H1 (cell line): ENCODE data around the gene TBX4. TPM values are rescaled to one million over a fixed set of nuclear protein-coding genes. Genes with fewer than 3 reads are reported as not detected.

ENCODE experiments used
- CTCF ChIA-PET: fragments of 300-600 bp; sonication (Branson Sonifier 250); formaldehyde crosslinking; loops from one replicate; lab custom pipeline; 2021; ENCODE audit not compliant: partially characterized antibody; lab: Charles Lee
- POLR2A ChIA-PET: fragments of 300-600 bp; sonication (Branson Sonifier 250); formaldehyde crosslinking; loops from one replicate; lab custom pipeline; 2021; ENCODE audit warnings: inconsistent platforms; ENCODE audit not compliant: partially characterized antibody; lab: Charles Lee
- DNase-seq, 2 experiments: peaks; one replicate each; pipeline versions ENCODE4 v3.0.0 to v3.0.0-alpha.2; 2010 to 2022; ENCODE audit warnings: low spot score in 2 of 2, low read depth in 1 of 2, mixed read lengths in 1 of 2
- FAIRE-seq: peaks from 2 replicates; lab custom pipeline; 2011; peaks lifted over from hg19 to GRCh38; lab: Jason Lieb, UNC
- H2AFZ ChIP-seq: 2 replicates; pipeline ENCODE4 v1.8.1; 2012; ENCODE audit warnings: low read length, inconsistent platforms
- H2AK5ac ChIP-seq: 2 replicates; pipeline ENCODE4 v1.6.1; 2013; ENCODE audit warnings: low read depth, low read length
- H2BK120ac ChIP-seq: replicated peaks from 2 replicates; pipeline ENCODE3; 2013; ENCODE audit warnings: low read depth, low read length, inconsistent platforms
- H2BK12ac ChIP-seq: 2 replicates; pipeline ENCODE4 v1.6.1; 2013; ENCODE audit warnings: low read depth, low read length
- H2BK15ac ChIP-seq: 2 replicates; pipeline ENCODE4 v1.6.1; 2013; ENCODE audit warnings: low read length
- H2BK20ac ChIP-seq: 2 replicates; pipeline ENCODE4 v1.6.1; 2013; ENCODE audit warnings: low read length
- H2BK5ac ChIP-seq: 2 replicates; pipeline ENCODE4 v1.6.1; 2013; ENCODE audit warnings: low read depth, low read length
- H3K14ac ChIP-seq: 2 replicates; pipeline ENCODE4 v1.6.1; 2013; ENCODE audit warnings: inconsistent platforms; ENCODE audit not compliant: insufficient read length
- H3K18ac ChIP-seq: 2 replicates; pipeline ENCODE4 v1.6.1; 2013; ENCODE audit warnings: low read length; ENCODE audit errors: extremely low read depth
- H3K23ac ChIP-seq: 2 replicates; pipeline ENCODE4 v1.6.1; 2013; ENCODE audit warnings: inconsistent platforms; ENCODE audit not compliant: insufficient read length
- H3K23me2 ChIP-seq: 2 replicates; pipeline ENCODE4 v1.6.1; 2013; ENCODE audit warnings: low read depth, low read length
- H3K27ac ChIP-seq: 2 replicates; pipeline ENCODE4 v1.6.1; 2011; ENCODE audit warnings: low read depth, low read length, inconsistent platforms
- H3K27me3 ChIP-seq, 4 experiments: replicated peaks in 1 of 4; 1 replicate in 1 of 4; 2 replicates in 3 of 4; pipeline versions ENCODE4 v1.6.1 to v1.8.1; 2011 to 2013; ENCODE audit warnings: low read length in 3 of 4, mild to moderate bottlenecking in 3 of 4, inconsistent platforms in 2 of 4, mixed read lengths in 2 of 4, moderate library complexity in 1 of 4; ENCODE audit not compliant: control insufficient read depth in 3 of 4, insufficient read depth in 3 of 4; ENCODE audit errors: extremely low read depth in 1 of 4
- H3K36me3 ChIP-seq, 4 experiments: 2 replicates each; pipeline versions ENCODE4 v1.6.1 to v1.8.1; 2011 to 2013; ENCODE audit warnings: mild to moderate bottlenecking in 4 of 4, low read length in 3 of 4, moderate library complexity in 2 of 4, control low read depth in 1 of 4, inconsistent platforms in 1 of 4; ENCODE audit not compliant: insufficient read depth in 4 of 4, control insufficient read depth in 2 of 4
- H3K4ac ChIP-seq: replicated peaks from 2 replicates; pipeline ENCODE3; 2013; ENCODE audit warnings: low read length, low read depth, mixed read lengths, inconsistent platforms; ENCODE audit not compliant: insufficient read length
- H3K4me1 ChIP-seq, 4 experiments: replicated peaks in 1 of 4; 1 replicate in 1 of 4; 2 replicates in 3 of 4; pipeline versions ENCODE4 v1.6.1 to v1.8.1; 2011 to 2013; ENCODE audit warnings: low read length in 3 of 4, inconsistent platforms in 2 of 4, mixed read lengths in 1 of 4; ENCODE audit not compliant: insufficient read depth in 4 of 4, control insufficient read depth in 3 of 4
- H3K4me2 ChIP-seq, 2 experiments: 2 replicates each; pipeline versions ENCODE4 v1.6.1 to v1.8.1; 2011 to 2013; ENCODE audit warnings: low read depth in 2 of 2, low read length in 2 of 2, control low read depth in 1 of 2, inconsistent platforms in 1 of 2, mild to moderate bottlenecking in 1 of 2; ENCODE audit not compliant: insufficient read depth in 1 of 2
- H3K4me3 ChIP-seq, 4 experiments: fragments of 200-600, 300-600 bp in 1 of 4; sonication (generic), shearing (Covaris generic), sonication (Bioruptor Twin) in 1 of 4; 2 replicates each; pipeline versions ENCODE4 v1.5.1 to v1.8.1; 2011 to 2016; ENCODE audit warnings: low read length in 4 of 4, low read depth in 3 of 4, control low read depth in 2 of 4, inconsistent platforms in 2 of 4, mild to moderate bottlenecking in 2 of 4, mixed read lengths in 1 of 4, moderate library complexity in 1 of 4; ENCODE audit not compliant: insufficient read depth in 2 of 4; ENCODE audit errors: extremely low read depth in 1 of 4
- H3K56ac ChIP-seq: replicated peaks from 2 replicates; pipeline ENCODE3; 2013; ENCODE audit warnings: low read depth, mild to moderate bottlenecking, mixed read lengths, low read length, inconsistent platforms; ENCODE audit not compliant: insufficient read length
- H3K79me1 ChIP-seq: 2 replicates; pipeline ENCODE4 v1.6.1; 2013; ENCODE audit warnings: low read depth, low read length, control low read depth
- H3K79me2 ChIP-seq, 2 experiments: 2 replicates each; pipeline versions ENCODE4 v1.6.1 to v1.8.1; 2012 to 2013; ENCODE audit warnings: low read length in 2 of 2, mild to moderate bottlenecking in 2 of 2, inconsistent platforms in 1 of 2; ENCODE audit not compliant: insufficient read depth in 2 of 2, control insufficient read depth in 1 of 2
- H3K9ac ChIP-seq, 4 experiments: replicated peaks in 1 of 4; 1 replicate in 1 of 4; 2 replicates in 3 of 4; pipeline versions ENCODE4 v1.6.1 to v1.8.1; 2011 to 2013; ENCODE audit warnings: low read depth in 3 of 4, low read length in 3 of 4, control low read depth in 2 of 4, mild to moderate bottlenecking in 2 of 4, moderate library complexity in 2 of 4, inconsistent platforms in 1 of 4; ENCODE audit errors: extremely low read depth in 1 of 4
- H3K9me3 ChIP-seq, 2 experiments: 2 replicates each; pipeline versions ENCODE4 v1.6.1 to v1.8.1; 2012 to 2013; ENCODE audit warnings: mild to moderate bottlenecking in 2 of 2, moderate library complexity in 2 of 2, control low read depth in 1 of 2, inconsistent platforms in 1 of 2, low read depth in 1 of 2, low read length in 1 of 2, mixed read lengths in 1 of 2; ENCODE audit not compliant: insufficient read depth in 2 of 2
- H4K20me1 ChIP-seq, 2 experiments: replicated peaks in 1 of 2; 2 replicates each; pipeline versions ENCODE3 to v1.8.1; 2011 to 2013; ENCODE audit warnings: inconsistent platforms in 2 of 2, low read length in 2 of 2, mild to moderate bottlenecking in 1 of 2; ENCODE audit not compliant: insufficient read depth in 2 of 2, control insufficient read depth in 1 of 2
- H4K5ac ChIP-seq: 2 replicates; pipeline ENCODE4 v1.6.1; 2013; ENCODE audit warnings: low read length, low read depth, mixed read lengths, inconsistent platforms; ENCODE audit not compliant: insufficient read length
- H4K8ac ChIP-seq: 2 replicates; pipeline ENCODE4 v1.8.0; 2013; ENCODE audit warnings: mild to moderate bottlenecking, moderate library complexity, low read length, inconsistent platforms; ENCODE audit not compliant: insufficient read depth; ENCODE audit errors: extremely low read depth
- H4K91ac ChIP-seq: replicated peaks from 2 replicates; pipeline ENCODE3; 2013; ENCODE audit warnings: low read length, mixed read lengths, inconsistent platforms; ENCODE audit not compliant: insufficient read length
- BACH1 ChIP-seq: IDR thresholded peaks from 2 replicates; pipeline ENCODE4 v1.6.1; 2012; ENCODE audit warnings: low read length, improper control_type of control experiment
- CTBP2 ChIP-seq: IDR thresholded peaks from 2 replicates; pipeline ENCODE4 v1.7.0; 2011; ENCODE audit warnings: borderline replicate concordance, mild to moderate bottlenecking, moderate library complexity, mixed read lengths, low read length; ENCODE audit not compliant: insufficient read depth, insufficient read length
- GABPA ChIP-seq: IDR thresholded peaks from 2 replicates; pipeline ENCODE4 v1.6.1; 2011; ENCODE audit warnings: mild to moderate bottlenecking, low read length, moderate library complexity, borderline replicate concordance; ENCODE audit not compliant: insufficient read depth
- GTF2F1 ChIP-seq: IDR thresholded peaks from 2 replicates; pipeline ENCODE4 v1.6.1; 2012; ENCODE audit warnings: low read depth, low read length, improper control_type of control experiment, borderline replicate concordance
- HDAC6 ChIP-seq: IDR thresholded peaks from one replicate; pipeline ENCODE4 v1.7.1; 2012; ENCODE audit warnings: low read depth, mild to moderate bottlenecking, inconsistent platforms, low read length, moderate library complexity
- KDM1A ChIP-seq: fragments of 200-600, 300-600 bp; sonication (generic); IDR thresholded peaks from 2 replicates; pipeline ENCODE4 v1.7.1; 2016; ENCODE audit warnings: mild to moderate bottlenecking, low read length, borderline replicate concordance
- NANOG ChIP-seq: IDR thresholded peaks from 2 replicates; pipeline ENCODE4 v1.6.1; 2011; ENCODE audit warnings: low read length, low read depth, mild to moderate bottlenecking, inconsistent platforms; ENCODE audit not compliant: insufficient read depth, poor library complexity, severe bottlenecking
- WGBS, 2 experiments: shearing (Covaris generic) in 1 of 2; methylation state at CpG; one replicate each; pipeline versions ENCODE4 v1.1.6 to v1.1.7; 2013 to 2015; ENCODE audit warnings: low lambda C conversion rate in 2 of 2, mixed read lengths in 2 of 2, inconsistent platforms in 1 of 2, low coverage in 1 of 2, missing lambda C conversion rate in 1 of 2; ENCODE audit not compliant: insufficient replicate concordance in 2 of 2, insufficient coverage in 1 of 2, insufficient read length in 1 of 2; ENCODE audit errors: extremely low coverage in 1 of 2, missing lambda C conversion rate in 1 of 2; 5-methylcytosine and 5-hydroxymethylcytosine counted together
- polyA plus RNA-seq, 7 experiments: library from polyadenylated mRNA; depleted of rRNA in 3 of 7; stranded (reverse) in 5 of 7; unstranded in 2 of 7; fragments of >200 nt in 5 of 7; fragments of 200-250 nt in 2 of 7; gene quantifications; 1 replicate in 5 of 7; 2 replicates in 1 of 7; 4 replicates in 1 of 7; pipeline versions ENCODE4 v1.2.1 to v1.2.3, GENCODE V29; 2011 to 2013; ENCODE audit warnings: missing spikeins in 2 of 7, mixed read lengths in 2 of 7
- total RNA-seq: library from RNA; stranded (reverse); fragmentation: NEBNext Ultra II Directional; extraction: Animal tissue kit (Norgen Biotek cat#: 25700); gene quantifications from 2 replicates; pipeline ENCODE4 v1.2.1, GENCODE V29; 2021

TBX4 gene
- total and polyA plus RNA-seq, 2 of the 8 experiments (the other 6 are each of a cell fraction or from before 2014, with no cell fraction given): 0.02 TPM; not detected in 1

GRCh38 chr17:61514491-61514890, 62.3 kb downstream of the TBX4 start:
- H3K9me3 ChIP-seq: no peaks in the 10 kb centered on the region
- POLR2A ChIA-PET: no interaction called here
- H3K79me1 ChIP-seq: no peaks in the 10 kb centered on the region
- FAIRE-seq (no peak), DNase-seq (no peak)
- H3K4me3 ChIP-seq: no peak overlapping the region
- no peak overlapping the region for H2AFZ ChIP-seq
- H3K79me2 ChIP-seq: no peaks in the 10 kb centered on the region
- no peak overlapping the region for H2BK20ac ChIP-seq
- H3K56ac ChIP-seq: no peak overlapping the region
- peaks cover 0 to 2% (median 0%) of the 10 kb centered on the region in 4 experiments; a peak in 1 of 7 replicates for H3K4me1 ChIP-seq
- no peak overlapping the region for H4K91ac ChIP-seq
- H2BK12ac ChIP-seq: no peak overlapping the region
- H4K20me1 ChIP-seq: no peaks in the 10 kb centered on the region
- no peak overlapping the region for H2BK15ac ChIP-seq
- no peak overlapping the region for H3K27ac ChIP-seq
- no peaks in the 10 kb centered on the region for H3K23me2 ChIP-seq
- no peak overlapping the region for H2BK5ac ChIP-seq
- no peak overlapping the region for H3K4ac ChIP-seq
- H3K4me2 ChIP-seq: no peak overlapping the region
- H3K14ac ChIP-seq: no peak overlapping the region
- H2AK5ac ChIP-seq: no peak overlapping the region
- CTCF ChIA-PET: interaction anchor here (4.3 kb wide), 1 partner anchor 12 kb away, joined by 16 read pairs; no protein-coding TSS in a partner anchor
- H3K23ac ChIP-seq: no peak overlapping the region
- H3K9ac ChIP-seq: no peak overlapping the region
- WGBS, 2 experiments: 93% methylated on average over 4 of the region's 4 CpGs; no CpG with 5 or more reads in 1 of the 2 experiments
- no peaks in the 10 kb centered on the region for H3K27me3 ChIP-seq
- no peak overlapping the region for H2BK120ac ChIP-seq
- no peak overlapping the region for H4K8ac ChIP-seq
- no peak overlapping the region for H4K5ac ChIP-seq
- no peak overlapping the region for H3K18ac ChIP-seq
- no peaks in the 10 kb centered on the region for H3K36me3 ChIP-seq
- no peak for TF ChIP-seq CTBP2
- TF ChIP-seq GABPA: no peak
- no peak for TF ChIP-seq BACH1
- TF ChIP-seq NANOG: no peak
- no peak for TF ChIP-seq KDM1A
- TF ChIP-seq GTF2F1: no peak
- TF ChIP-seq HDAC6: no peak
